Inferior parietal cortex (tissue), 1 donor: ENCODE results near the gene TRIM63.

Source experiments
- DNase-seq: peaks from one replicate; pipeline ENCODE4 v3.0.0-alpha.2; 2016; ENCODE audit errors: extremely low spot score

Gene TRIM63

GRCh38 chr1:26057189-26057588 lies 10.2 kb downstream of the TRIM63 start:
- DNase-seq: no peak

GRCh38 chr1:26055041-26055440 lies 12.4 kb downstream of the TRIM63 start:
- no peak for DNase-seq

- no peak for DNase-seq
Measured at GRCh38 chr1:26053718-26054560, 13.5 kb downstream of the TRIM63 start.

- DNase-seq: no peak
Measured at GRCh38 chr1:26050248-26050640, 17.2 kb downstream of the TRIM63 start.

- no peak for DNase-seq
Measured at GRCh38 chr1:26049531-26050247, 17.7 kb downstream of the TRIM63 start.

- DNase-seq: no peak
Measured at GRCh38 chr1:26047278-26047874, 20.1 kb downstream of the TRIM63 start.

- no peak for DNase-seq
Measured at GRCh38 chr1:26046246-26047095, 21.0 kb downstream of the TRIM63 start.

- DNase-seq: no peak
Measured at GRCh38 chr1:26045722-26046245, 21.6 kb downstream of the TRIM63 start, which contains the start of gene SLC30A2. Gene SLC30A2, minus strand, starts transcription at chr1:26046118. Its CDS starts 222 bp downstream, at chr1:26045896.

GRCh38 chr1:26044971-26045721 lies 22.3 kb downstream of the TRIM63 start:
- no peak for DNase-seq

GRCh38 chr1:26044414-26044813 lies 23.0 kb downstream of the TRIM63 start:
- no peak for DNase-seq

GRCh38 chr1:26043765-26044164 lies 23.7 kb downstream of the TRIM63 start:
- DNase-seq: no peak

- DNase-seq: no peak
Measured at GRCh38 chr1:26041978-26042377, 25.5 kb downstream of the TRIM63 start.

- no peak for DNase-seq
Measured at GRCh38 chr1:26041401-26041800, 26.0 kb downstream of the TRIM63 start.

GRCh38 chr1:26038904-26039303 lies 28.5 kb downstream of the TRIM63 start:
- DNase-seq: no peak

GRCh38 chr1:26038477-26038876 lies 29.0 kb downstream of the TRIM63 start:
- DNase-seq: no peak

- DNase-seq: no peak
Measured at GRCh38 chr1:26037904-26038303, 29.5 kb downstream of the TRIM63 start.

GRCh38 chr1:26036756-26037281 lies 30.6 kb downstream of the TRIM63 start:
- DNase-seq: no peak

GRCh38 chr1:26035959-26036755 lies 31.3 kb downstream of the TRIM63 start:
- peak; percentile 85 for DNase-seq

GRCh38 chr1:26035203-26035958 lies 32.0 kb downstream of the TRIM63 start:
- peak; percentile 93 for DNase-seq
